NCI-H2081 treated with DMSO at 0.1 percent for 48 hours (cell line): ENCODE data around the gene CHODL.
A peak's percentile ranks its signal among the peaks of the same experiment; 100 is the strongest.

Experiments
- DNase-seq: peaks from one replicate; lab custom pipeline; 2025; lab: John Stamatoyannopoulos, UW

CHODL gene, protein sequence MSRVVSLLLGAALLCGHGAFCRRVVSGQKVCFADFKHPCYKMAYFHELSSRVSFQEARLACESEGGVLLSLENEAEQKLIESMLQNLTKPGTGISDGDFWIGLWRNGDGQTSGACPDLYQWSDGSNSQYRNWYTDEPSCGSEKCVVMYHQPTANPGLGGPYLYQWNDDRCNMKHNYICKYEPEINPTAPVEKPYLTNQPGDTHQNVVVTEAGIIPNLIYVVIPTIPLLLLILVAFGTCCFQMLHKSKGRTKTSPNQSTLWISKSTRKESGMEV

DNA sequence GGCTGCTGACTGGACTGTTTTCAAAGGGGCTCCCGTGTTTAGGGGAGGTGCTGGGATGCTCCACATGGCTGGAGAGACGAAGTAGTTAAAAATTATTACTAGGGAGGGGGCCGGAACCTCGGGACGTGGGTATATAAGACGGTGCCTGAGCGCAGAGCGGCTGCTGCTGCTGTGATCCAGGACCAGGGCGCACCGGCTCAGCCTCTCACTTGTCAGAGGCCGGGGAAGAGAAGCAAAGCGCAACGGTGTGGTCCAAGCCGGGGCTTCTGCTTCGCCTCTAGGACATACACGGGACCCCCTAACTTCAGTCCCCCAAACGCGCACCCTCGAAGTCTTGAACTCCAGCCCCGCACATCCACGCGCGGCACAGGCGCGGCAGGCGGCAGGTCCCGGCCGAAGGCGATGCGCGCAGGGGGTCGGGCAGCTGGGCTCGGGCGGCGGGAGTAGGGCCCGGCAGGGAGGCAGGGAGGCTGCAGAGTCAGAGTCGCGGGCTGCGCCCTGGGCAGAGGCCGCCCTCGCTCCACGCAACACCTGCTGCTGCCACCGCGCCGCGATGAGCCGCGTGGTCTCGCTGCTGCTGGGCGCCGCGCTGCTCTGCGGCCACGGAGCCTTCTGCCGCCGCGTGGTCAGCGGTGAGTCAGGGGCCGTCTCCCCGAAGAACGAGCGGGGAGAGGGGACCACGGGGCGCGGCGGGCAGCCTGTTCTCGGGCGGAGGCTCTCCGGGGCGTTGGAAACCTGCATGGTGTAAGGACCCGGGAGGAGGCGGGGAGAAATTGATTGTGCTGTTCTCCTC, at the start of gene CHODL:
TSS of gene CHODL (plus strand) at position 163 of the 793 bp plus-strand sequence. CDS start at position 554, 391 bp downstream.
- DNase-seq = no peak

DNA sequence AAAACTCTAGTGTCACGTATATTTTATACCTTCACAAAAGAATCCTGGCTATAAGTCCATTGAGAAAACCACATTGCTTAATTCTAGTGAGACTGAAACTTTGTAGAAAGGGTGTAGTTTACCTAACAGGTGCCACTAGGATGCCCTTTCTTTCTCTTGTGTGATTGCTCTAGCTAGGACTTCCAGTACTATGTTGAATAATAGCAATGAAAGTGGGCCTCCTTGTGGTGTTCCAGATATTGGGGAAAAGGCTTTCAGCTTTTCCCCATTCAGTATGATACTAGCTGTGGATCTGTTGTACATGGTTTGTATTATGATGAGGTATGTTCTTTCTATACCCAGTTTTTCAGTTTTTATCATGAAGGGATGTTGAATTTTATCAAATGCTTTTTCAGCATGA, 39.7 kb upstream of the CHODL start:
- DNase-seq = no peak

DNA sequence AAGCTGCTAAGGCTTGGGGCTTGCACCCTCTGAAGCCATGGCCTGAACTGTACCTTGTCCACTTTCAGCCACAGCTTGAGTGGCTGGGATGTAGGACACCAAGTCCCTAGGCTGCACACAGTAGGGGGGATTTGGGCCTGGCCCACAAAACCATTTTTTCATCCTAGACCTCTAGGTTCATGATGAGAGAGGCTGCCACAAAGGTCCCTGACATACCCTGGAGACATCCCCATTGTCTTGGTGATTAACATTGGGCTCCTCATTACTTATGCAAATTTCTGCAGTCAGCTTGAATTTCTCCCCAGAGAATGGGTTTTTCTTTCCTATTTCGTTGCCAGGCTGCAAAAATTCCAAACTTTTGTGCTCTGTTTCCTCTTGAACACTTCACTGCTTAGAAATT, 26.3 kb upstream of the CHODL start:
- no peak for DNase-seq

GRCh38 chr21:18220498-18220897, 24.1 kb upstream of the CHODL start:
- no peak for DNase-seq

GRCh38 chr21:18222346-18222745, 22.3 kb upstream of the CHODL start:
- no peak for DNase-seq

DNA sequence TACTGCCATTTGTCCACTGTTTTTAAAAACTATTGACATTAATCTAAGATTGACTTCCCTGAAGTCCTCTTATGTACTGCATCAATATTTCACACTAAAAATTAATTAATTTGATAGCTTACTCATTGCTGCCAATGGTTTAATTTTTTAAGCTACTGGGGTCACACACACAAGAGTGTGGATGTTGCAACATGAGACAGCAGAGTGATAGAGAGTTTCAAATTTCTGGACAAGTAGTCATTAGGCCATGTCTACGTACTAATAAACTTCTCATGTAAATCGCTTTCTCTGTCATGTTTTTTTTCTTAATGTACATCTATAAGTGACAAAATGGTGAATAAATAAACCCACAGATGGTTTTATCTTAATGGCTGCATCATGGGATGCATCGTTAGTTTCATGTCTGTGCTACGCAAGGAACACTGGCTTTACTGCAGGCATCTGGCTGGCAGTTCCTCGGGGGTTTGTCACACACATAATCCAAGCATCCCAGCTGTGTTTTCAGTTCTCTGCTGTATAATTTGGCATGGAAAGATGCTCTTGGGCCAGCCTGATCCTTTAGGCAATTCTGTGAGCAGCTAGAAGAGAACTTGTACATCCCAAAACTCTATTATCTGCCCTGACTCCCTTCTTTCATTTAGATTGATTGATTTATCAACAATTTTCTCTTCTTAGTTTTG, 16.4 kb upstream of the CHODL start:
- DNase-seq = no peak

DNA sequence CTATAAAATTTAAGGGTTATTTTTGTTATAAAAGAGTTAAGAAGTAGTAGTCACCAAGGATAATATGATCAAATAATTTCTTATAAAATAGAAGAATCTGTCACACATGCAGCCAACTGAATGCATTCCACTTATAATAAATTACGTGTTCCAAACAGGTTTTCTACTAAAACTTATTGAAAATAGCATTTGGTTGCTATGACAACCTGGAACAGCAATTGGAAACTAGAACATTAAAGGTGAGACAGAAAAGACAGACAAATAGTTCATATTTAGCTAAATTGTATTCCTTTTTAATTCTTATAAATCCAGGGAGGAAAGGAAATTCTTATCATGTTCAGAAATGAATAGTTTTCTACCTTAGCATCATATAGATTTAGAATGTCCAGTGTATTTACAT, 9.1 kb upstream of the CHODL start:
- no peak for DNase-seq

- DNase-seq = peak; percentile 5
Observed at GRCh38 chr21:18245464-18245967, 883 bp downstream of the CHODL start.

GRCh38 chr21:18248171-18248570, 3.5 kb downstream of the CHODL start:
- no peak for DNase-seq

DNA sequence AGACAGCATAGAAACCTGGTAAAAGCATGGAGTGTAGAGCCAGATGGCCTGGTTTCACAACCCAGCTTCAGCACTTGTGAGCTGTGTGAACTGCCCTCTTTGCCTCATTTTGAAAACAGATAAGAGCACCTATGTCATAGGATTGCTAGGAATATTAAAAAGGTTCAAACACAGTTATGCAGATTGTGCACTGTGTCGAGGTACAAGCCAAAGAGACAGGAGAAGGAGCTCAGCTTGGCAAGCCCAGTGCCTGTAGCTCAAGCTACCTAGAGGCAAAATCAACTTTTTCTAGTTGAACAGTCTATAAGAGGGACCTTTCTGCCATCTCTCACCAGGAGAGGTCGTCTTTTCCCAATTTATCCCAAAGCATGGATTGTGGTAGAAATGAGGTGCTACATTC, 5.0 kb downstream of the CHODL start:
- no peak for DNase-seq

GRCh38 chr21:18251065-18251464, 6.4 kb downstream of the CHODL start:
- DNase-seq = no peak

DNA sequence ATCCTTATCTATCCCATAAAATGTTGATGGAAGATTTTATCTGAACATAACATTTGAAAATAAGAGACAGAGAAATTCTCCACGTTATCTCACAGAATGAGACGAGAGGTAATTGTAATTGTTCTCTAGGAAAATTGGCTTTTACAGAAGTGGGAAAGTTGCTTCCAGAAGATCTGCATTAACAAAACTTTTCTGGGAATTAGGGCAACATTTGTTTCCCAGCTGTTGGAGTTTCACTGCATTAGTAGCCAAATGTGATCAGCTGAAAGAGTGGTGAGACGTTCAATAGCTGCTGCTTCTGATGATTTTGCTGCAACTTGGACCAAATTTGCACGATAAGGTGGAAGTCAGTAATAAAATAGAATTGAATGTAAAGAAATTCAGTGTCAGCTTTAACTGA, 7.6 kb downstream of the CHODL start:
- no peak for DNase-seq

GRCh38 chr21:18252680-18253079, 8.0 kb downstream of the CHODL start:
- no peak for DNase-seq

- no peak for DNase-seq
Observed at GRCh38 chr21:18253221-18253620, 8.6 kb downstream of the CHODL start.

GRCh38 chr21:18253799-18254198, 9.2 kb downstream of the CHODL start:
- no peak for DNase-seq

GRCh38 chr21:18265944-18266343, 21.3 kb downstream of the CHODL start:
- no peak for DNase-seq

GRCh38 chr21:18267496-18267895, 22.9 kb downstream of the CHODL start:
- no peak for DNase-seq

DNA sequence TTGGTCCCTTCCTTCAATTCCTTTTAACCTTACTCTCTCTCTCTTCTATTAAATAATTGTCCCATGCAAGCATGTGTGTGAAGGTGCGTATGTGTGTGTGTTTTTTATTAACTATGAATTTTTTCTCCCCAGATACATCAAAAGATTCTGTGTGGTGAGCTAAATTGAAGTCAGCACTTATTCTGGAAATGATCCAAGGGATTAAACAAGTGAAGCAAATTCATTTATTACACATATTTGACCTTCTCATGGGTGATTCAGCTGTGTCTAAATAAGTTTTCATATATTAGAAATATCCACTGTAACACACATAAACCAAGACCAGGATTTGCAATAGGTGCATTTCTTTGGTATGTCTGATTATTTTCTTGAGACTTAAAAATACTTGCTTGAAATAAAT, 24.3 kb downstream of the CHODL start:
- DNase-seq = no peak

DNA sequence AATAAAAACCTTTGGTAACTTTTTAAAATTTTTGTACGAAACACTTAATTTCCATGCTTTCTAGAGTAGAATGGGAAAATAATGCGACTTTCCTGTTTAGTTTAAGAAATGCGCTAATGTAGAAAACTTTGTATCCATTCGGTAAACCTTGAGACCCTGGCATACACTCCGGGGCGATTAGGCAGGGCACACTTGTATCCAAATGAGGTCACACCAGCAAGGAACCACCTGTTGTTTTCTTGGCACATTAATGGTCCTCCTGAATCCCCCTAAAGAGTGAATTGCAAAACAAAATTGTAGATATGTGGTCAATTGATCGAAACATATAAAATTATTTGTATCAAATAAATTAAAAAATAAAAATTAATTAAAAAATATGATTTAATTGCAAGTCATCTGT, 25.2 kb downstream of the CHODL start:
- no peak for DNase-seq

GRCh38 chr21:18273400-18273799, 28.8 kb downstream of the CHODL start:
- no peak for DNase-seq

GRCh38 chr21:18274370-18274769, 29.7 kb downstream of the CHODL start:
- no peak for DNase-seq

DNA sequence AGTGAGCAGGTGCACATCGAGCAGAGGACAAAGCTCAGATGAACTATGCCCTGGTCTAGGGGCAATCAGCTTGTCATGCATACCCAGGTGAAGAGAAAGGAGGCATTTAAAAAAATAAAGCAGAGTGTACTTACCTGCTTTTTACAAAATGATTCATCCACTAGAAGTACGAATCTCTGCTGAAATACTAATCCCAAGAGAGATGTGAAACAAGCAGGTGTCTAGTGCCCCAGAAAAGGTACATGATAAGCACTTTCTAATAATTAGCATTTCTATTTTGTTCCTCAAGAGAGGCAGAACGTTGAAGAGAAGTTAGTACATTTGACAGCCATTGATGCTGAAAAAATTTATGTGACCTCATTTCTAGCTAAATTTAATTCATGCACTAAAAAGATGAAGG, 31.1 kb downstream of the CHODL start:
- no peak for DNase-seq

DNA sequence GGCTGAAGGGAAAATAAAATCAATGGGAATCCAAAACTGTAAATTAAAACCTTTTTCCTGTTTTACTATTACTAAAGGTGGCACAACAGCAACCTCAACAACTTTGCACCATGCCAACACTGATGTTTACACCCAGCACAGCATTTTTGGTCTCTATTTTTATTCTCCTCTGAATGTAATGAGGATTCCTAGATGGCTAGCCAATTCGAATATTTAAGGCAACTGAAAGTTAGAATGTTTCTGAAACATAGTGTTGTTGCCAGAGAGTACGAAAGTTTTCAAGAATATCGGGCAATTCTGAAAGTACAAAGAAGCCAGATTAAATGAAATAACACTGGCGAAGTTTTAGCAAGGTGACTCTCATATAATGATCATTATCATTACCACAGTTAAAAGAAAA, 40.7 kb downstream of the CHODL start:
- DNase-seq = no peak
